A204.1 (cell line): ENCODE data around the gene CIITA.

Experiments
- FAIRE-seq: peaks from 2 replicates; lab custom pipeline; 2012; peaks lifted over from hg19 to GRCh38; lab: Jason Lieb, UNC

CIITA gene

GRCh38 chr16:10852286-10852685, 24.7 kb upstream of the CIITA start:
- FAIRE-seq, result no peak

GRCh38 chr16:10852948-10853347, 24.1 kb upstream of the CIITA start:
- no peak for FAIRE-seq

- FAIRE-seq, result no peak
These were observed 21.0 kb upstream of the CIITA start for GRCh38 chr16:10856042-10856441.

GRCh38 chr16:10858203-10858602, 18.8 kb upstream of the CIITA start:
- no peak for FAIRE-seq

- no peak for FAIRE-seq
These were observed 18.0 kb upstream of the CIITA start for GRCh38 chr16:10859020-10859419.

- FAIRE-seq, result no peak
These were observed 17.3 kb upstream of the CIITA start for GRCh38 chr16:10859658-10860057.

- no peak for FAIRE-seq
These were observed 14.6 kb upstream of the CIITA start for GRCh38 chr16:10862438-10862837.

- FAIRE-seq, result no peak
These were observed 10.7 kb upstream of the CIITA start for GRCh38 chr16:10865991-10866966.

- no peak for FAIRE-seq
These were observed 9.8 kb upstream of the CIITA start for GRCh38 chr16:10867199-10867598.

GRCh38 chr16:10868104-10868595, 8.9 kb upstream of the CIITA start:
- no peak for FAIRE-seq

- FAIRE-seq, result no peak
These were observed 8.2 kb upstream of the CIITA start for GRCh38 chr16:10868596-10869469.

- FAIRE-seq, result no peak
These were observed 6.7 kb upstream of the CIITA start for GRCh38 chr16:10870137-10870776.

- FAIRE-seq, result no peak
These were observed 6.2 kb upstream of the CIITA start for GRCh38 chr16:10870808-10871156.

GRCh38 chr16:10871157-10871991, 5.6 kb upstream of the CIITA start:
- no peak for FAIRE-seq

- no peak for FAIRE-seq
These were observed 687 bp upstream of the CIITA start for GRCh38 chr16:10876315-10876714.

- no peak for FAIRE-seq
These were observed 507 bp downstream of the CIITA start for GRCh38 chr16:10877472-10877946.

GRCh38 chr16:10878328-10878643, 1.3 kb downstream of the CIITA start:
- no peak for FAIRE-seq

- no peak for FAIRE-seq
These were observed 1.9 kb downstream of the CIITA start for GRCh38 chr16:10878644-10879501.

- no peak for FAIRE-seq
These were observed 2.9 kb downstream of the CIITA start for GRCh38 chr16:10879681-10880589.
